ENCODE measurements around the gene ATG7.

Gene ATG7

GRCh38 chr3:11254876-11255275 lies 17.3 kb upstream of the ATG7 start:
- DNase-seq = no peak

GRCh38 chr3:11255537-11255936 lies 16.7 kb upstream of the ATG7 start:
- peak; percentile 28 for DNase-seq

GRCh38 chr3:11258958-11259357 lies 13.2 kb upstream of the ATG7 start:
- DNase-seq = no peak

- no peak for DNase-seq
These were observed 11.7 kb upstream of the ATG7 start for GRCh38 chr3:11260460-11260859.

- DNase-seq = no peak
These were observed 3.2 kb upstream of the ATG7 start for GRCh38 chr3:11269007-11269406.

GRCh38 chr3:11272906-11273574 lies 843 bp downstream of the ATG7 start:
- no peak for DNase-seq

GRCh38 chr3:11273891-11274291 lies 1.7 kb downstream of the ATG7 start:
- no peak for DNase-seq

GRCh38 chr3:11274566-11275142 lies 2.5 kb downstream of the ATG7 start:
- no peak for DNase-seq

- DNase-seq = no peak
These were observed 3.7 kb downstream of the ATG7 start for GRCh38 chr3:11275926-11276325.

GRCh38 chr3:11276901-11277300 lies 4.7 kb downstream of the ATG7 start:
- DNase-seq = no peak

- peak; percentile 45 for DNase-seq
These were observed 10.3 kb downstream of the ATG7 start for GRCh38 chr3:11282250-11283138.

GRCh38 chr3:11283139-11283475 lies 10.9 kb downstream of the ATG7 start:
- DNase-seq = no peak

GRCh38 chr3:11284011-11284410 lies 11.8 kb downstream of the ATG7 start:
- DNase-seq = no peak

- no peak for DNase-seq
These were observed 13.3 kb downstream of the ATG7 start for GRCh38 chr3:11285471-11285870.

- peak; percentile 29 for DNase-seq
These were observed 15.2 kb downstream of the ATG7 start for GRCh38 chr3:11287404-11287803.

- DNase-seq = peak; percentile 56
These were observed 15.9 kb downstream of the ATG7 start for GRCh38 chr3:11288021-11288491.

GRCh38 chr3:11288786-11289637 lies 16.8 kb downstream of the ATG7 start:
- DNase-seq = peak; percentile 92

GRCh38 chr3:11289864-11290263 lies 17.7 kb downstream of the ATG7 start:
- DNase-seq = no peak

GRCh38 chr3:11290743-11291680 lies 18.8 kb downstream of the ATG7 start:
- DNase-seq = peak; percentile 32

- no peak for DNase-seq
These were observed 19.6 kb downstream of the ATG7 start for GRCh38 chr3:11291808-11292207.

GRCh38 chr3:11297126-11297525 lies 24.9 kb downstream of the ATG7 start:
- DNase-seq = no peak
